Right lobe of liver (tissue), 4 donors: ENCODE results near the gene ADAM23.

Experiments
- CTCF ChIP-seq, 4 donors: fragments of 200-600 bp in 3 of 4; fragments of 450-650 bp in 1 of 4; IDR thresholded peaks; one replicate each; pipeline versions ENCODE4 v1.5.1 to v1.8.0; 2016 to 2022; ENCODE audit warnings: antibody characterized with exemption in 4 of 4, mild to moderate bottlenecking in 2 of 4
- POLR2A ChIP-seq: fragments of 450-650 bp; IDR thresholded peaks from one replicate; pipeline ENCODE4 v1.6.1; 2017; ENCODE audit warnings: antibody characterized with exemption, mild to moderate bottlenecking
- donor health status: DM: no; HTN: no; CAD: no.
- donor health status: DM: no; HTN: no; CAD: no.
- donor health status: DM: no; HTN: yes; CAD: no.

GRCh38 chr2:206442474-206442832 lies 879 bp upstream of the ADAM23 start:
- TF ChIP-seq CTCF (IDR thresholded peaks at IDR 0.05) (no peak), POLR2A (no peak)
